DMS53 treated with DMSO at 0.1 percent for 48 hours (cell line): Measurements from ENCODE around the gene CMSS1.

ENCODE experiments used
- DNase-seq: peaks from one replicate; lab custom pipeline; 2025; ENCODE audit not compliant: unreplicated experiment; lab: John Stamatoyannopoulos, UW

CMSS1 gene

DNA sequence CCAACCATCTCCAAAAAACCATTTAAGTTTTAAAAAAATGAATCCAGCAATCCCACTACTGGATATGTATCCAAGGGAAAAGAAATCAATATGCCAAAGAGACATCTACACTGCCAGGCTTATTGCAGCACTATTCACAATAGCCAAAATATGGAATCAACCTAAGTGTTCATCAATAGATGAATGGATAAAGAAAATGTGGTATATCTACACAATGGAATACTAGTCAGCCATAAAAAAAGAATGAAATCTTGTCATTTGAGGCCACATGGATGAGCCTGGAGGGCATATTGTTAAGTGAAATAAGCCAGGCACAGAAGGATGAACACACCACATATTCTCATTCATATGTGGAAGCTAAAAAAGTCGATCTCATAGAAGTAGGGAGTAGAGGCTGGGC lies 160.6 kb downstream of the CMSS1 start:
- DNase-seq = no peak

DNA sequence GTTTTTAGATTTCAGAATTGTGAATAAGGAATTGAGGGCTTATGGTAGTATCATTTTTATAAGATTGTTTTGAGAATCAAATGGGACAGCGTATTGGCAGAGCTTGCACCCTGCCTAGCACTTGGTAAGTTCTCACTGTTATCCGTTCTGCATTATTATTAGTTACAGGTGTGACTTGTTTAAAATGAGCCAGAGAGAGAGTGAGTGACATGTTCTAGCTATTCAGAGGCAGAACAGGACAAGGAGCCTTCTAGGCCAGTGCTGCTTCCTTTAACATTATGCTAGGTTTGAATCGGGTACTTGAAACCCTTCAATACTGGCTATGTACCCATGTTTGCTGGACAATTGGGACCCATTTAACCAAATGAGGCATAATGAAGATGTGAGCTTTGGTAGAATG lies 162.9 kb downstream of the CMSS1 start:
- DNase-seq = no peak

DNA sequence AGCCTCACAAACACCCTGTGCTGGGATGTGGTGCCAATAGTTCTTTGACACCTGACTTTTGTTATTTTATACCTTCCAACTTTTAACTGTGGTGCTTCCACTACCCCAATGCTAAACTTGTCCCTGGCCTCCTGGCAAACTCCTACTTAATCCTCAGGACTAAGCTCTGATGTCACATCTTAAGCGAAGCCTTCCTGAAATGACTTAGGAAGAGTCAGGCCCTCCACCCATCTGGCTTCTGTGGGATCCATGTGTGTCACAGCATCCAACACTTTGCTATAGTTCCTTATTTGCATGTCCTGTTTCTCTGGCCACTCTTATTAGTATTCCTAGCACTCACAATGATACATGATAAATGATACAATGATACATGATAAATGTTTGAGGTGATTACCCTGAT lies 163.5 kb downstream of the CMSS1 start:
- DNase-seq = no peak

DNA sequence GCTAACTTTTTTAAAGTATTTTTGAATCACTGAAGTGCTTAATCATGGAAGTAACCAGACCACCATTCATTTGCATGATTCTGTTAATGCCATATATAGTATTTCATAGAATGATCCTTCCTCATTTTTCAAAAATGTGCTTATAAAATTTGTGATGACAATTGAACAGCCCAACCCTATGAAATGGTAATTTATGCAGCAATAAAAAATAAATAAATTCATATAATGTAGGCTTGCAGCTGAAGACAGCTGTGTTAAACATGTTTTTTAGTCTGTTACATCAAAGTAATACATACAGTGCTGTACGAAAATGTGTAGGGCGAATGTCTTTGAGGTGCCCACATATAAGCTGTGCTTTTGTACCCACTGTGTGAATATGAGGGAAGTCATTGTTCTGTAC lies 165.0 kb downstream of the CMSS1 start:
- DNase-seq = no peak

DNA sequence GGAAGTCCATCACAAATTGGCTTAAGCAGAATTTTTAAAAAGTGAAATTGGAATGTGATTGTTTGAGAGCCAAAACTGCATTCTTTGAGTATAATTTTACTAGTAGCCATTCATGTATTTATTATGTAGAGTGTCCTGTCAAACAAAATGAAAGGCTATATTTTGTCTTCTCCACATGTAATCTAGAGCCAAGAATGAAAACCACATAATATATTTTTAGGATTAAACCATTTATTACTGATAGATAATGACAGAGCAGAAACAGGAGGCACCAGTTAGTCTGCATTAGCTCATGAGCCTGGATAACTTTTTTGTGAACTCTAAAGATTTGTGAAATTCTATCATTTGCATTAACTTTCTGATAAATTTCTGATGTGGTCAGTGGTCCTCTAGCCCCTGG lies 166.5 kb downstream of the CMSS1 start:
- no peak for DNase-seq

DNA sequence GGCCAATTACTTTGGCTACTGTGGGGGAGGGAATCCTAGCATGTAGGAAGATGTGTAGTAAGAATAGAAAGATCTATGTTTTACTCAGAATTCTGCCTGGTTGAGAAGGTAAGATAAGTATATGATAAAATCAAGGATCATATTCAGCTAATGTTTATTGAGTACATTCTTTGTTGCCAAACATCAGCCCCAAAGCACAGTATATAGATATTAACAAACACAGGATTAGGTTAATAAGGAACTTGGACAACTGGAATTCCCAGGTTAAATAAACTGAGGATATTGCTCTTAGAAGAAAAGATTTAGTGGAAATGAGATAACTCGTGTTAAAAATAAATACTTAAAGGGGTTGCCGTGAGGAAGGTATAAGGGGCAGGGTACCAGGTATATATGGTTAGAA lies 167.0 kb downstream of the CMSS1 start:
- DNase-seq = no peak

DNA sequence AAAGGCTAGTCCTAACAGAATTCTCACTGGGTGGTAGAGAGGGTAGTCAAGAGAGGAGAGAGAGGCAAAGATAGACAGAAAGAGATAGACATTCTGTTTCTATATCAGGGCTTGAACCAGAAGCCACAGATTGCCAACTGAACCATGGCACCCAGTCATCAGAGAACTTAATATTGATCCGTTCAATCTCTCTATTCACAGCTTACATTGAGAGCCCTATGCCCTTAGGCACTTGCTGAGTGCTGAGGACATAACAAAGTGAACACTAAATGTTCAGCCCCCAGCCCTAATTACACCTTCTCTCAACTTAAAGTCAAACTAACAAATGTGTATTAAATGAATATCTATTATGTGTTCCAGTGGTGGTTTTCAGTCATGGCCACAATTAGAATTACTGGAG lies 172.5 kb downstream of the CMSS1 start:
- DNase-seq = no peak

DNA sequence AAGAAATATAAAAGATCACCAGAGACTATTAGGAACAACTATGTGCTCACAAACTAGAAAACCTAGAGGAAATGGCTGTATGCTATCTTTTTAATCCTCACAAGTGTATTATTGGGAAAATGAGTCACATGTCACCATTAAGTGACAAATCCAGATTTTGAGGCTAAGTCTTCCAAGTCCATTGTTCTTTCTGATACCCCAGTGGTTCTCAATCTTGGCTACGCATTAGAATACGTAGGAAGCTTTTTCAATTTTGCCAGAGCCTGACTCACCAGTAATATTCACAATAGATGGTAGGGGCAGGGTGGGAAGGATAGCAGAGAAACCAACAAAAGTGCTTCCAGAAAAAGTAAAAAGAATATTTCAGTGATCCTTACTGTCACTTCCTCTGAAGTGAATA lies 179.6 kb downstream of the CMSS1 start:
- no peak for DNase-seq

DNA sequence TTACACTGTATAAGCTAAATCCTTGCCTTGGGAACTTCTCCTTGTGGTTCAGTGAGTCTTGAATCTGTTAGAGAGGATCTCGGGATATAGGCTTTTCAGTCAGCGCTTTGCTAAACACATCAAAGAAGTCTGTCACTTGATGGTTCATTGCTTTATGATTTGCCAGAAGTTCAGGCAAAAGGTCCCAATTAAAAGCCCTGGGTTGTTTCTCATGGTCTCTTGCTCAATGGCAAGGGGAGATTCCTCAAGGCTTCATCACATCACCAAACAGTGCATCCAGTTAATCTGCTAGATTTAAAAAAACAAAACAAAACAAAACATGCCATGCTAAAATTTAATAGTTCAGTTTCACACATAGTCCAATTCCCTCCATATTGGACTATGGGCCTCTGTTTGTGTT lies 181.9 kb downstream of the CMSS1 start:
- DNase-seq = no peak

DNA sequence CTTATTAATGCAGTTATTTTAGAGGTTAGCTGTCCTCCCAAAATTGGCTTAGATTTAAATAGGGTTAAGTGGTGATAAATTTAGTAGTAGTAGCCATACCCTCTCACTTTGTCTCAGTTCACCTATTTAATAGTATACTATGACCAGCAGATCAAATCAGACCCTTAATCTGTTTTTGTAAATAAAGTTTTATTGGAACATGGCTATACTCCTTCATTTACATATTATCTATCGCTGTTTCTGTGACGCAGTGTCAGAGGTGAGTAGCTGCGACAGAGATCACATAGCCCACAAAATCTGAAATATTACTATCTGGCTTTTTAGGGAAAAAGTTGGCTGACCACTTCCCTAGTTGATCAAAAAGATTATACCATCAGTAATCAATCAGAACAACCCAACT lies 183.4 kb downstream of the CMSS1 start:
- DNase-seq = no peak

DNA sequence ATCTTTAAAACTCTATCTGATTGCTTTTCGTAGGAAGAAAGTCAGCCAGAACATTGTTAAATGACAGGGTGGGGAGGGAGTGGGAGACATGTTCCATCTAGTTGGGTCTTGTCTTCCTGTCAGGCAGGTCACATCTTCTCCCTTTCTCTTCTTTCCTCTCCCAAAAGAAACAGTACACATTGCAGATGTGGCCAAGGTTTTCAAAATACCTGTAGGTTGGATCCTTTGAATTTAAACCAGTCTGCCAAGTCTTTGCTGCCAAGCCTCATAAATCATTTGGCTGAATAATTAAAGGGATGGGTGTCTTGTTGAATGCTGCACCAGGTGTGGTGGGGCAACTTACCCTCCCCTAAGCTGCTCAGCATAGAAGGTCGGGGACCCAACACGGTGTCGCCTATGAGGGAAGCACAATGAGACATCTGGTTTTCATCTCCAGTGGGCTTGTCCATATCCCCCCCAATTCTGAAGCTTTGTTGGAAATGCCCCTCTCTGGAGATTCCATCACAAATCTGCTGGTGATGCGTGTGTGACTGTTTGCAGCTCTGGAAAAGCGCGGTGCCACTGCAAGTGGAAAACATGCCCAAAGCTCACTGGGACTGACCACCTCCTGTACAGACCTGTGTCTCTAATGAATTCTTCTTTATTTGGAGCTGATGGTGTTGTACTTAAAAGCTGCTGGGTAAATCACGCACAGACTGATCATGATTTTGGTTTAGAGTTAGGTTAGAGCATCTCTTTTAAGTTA lies 184.0 kb downstream of the CMSS1 start:
- no peak for DNase-seq

DNA sequence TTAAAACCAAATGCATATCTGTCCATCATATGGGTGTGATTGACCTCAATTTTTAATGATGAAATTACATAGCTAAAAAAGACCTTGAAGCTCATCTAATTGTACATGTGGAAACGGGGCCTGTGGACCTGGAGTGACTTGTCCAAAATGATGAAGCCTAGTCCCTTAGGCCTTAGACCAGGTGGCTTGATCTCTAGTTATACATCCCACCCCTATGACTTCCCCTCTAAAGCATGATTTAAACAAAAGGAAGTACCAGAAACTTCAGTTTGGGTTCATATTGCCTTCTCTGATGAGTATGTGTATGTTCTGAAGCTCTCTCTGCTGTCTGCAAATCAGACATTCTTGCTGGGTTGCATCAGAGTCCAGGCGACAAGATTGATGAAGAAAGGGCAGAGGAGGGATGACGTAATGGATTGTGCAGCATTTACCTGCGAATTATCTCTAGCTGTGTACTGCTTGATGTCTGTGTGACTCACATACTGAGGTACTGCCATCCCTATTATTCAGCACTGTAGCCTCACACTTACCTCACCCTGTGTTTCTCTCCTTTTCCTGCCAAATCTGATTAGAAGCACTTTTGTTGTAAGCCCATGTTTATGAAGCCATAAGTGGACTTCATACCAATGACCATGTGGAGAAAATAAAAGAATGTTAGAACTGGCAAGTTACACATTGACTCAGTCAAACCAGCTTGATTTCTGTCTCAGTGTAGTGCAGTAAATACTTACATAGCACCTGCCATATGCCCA lies 185.1 kb downstream of the CMSS1 start:
- DNase-seq = peak; percentile 20

DNA sequence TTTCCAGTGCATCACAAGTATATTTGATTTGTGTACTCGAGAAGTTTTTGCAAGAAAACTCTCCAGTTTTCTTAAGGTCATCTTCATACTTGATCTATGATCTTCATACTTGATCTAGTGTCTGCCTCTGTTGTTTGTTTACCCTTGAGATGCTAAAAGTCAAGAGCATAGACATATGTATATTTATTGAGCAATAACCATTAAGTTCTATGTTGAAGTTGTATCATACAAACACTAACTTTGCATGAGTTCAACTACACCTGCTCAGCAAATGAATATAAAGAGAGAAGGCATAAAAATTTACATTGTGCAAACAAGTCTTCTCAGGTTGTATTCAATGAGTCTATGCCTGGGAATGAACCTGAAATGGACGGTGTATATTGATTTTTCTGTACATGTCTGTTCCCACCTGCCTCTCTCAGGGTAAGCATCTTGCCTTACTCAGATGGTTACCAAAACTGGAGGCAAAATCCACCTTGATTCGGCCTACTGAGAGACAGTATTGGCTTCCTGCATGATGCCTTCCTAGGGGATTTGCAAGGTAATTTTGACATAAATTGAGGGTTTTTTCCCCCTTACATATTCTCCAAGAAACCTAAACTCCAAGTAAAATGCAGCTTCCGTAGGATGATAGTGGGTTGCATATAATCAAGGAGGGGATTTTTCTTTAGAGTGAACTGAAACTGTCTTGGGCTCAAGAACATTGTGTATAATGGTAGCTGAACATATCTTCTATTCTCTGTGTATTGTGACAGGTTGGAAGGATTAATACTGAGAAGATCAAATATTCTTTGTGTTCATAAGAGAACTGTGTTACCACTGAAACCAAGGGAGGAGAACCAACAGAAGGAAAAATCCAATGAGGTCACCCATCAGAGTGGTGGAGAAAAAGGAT lies 186.2 kb downstream of the CMSS1 start:
- no peak for DNase-seq

DNA sequence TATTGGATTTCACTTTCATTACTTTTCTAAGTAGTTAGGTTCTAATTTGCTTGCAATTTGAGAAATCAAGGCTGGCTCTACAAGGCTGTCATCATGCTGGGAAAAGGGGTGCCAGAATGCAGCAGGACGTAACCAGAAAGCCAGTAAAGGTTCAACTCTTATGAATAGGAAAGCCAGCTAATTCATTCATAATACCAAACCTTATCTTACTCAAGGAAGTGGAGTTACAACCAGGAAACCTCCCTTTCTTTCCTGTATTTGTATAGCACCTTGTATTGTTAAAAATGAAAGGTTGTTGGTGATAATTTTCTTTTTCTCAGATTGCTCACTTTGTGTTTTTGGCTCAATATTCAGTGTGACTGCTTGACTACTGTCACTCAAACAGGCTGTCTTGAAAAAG lies 187.3 kb downstream of the CMSS1 start:
- no peak for DNase-seq

DNA sequence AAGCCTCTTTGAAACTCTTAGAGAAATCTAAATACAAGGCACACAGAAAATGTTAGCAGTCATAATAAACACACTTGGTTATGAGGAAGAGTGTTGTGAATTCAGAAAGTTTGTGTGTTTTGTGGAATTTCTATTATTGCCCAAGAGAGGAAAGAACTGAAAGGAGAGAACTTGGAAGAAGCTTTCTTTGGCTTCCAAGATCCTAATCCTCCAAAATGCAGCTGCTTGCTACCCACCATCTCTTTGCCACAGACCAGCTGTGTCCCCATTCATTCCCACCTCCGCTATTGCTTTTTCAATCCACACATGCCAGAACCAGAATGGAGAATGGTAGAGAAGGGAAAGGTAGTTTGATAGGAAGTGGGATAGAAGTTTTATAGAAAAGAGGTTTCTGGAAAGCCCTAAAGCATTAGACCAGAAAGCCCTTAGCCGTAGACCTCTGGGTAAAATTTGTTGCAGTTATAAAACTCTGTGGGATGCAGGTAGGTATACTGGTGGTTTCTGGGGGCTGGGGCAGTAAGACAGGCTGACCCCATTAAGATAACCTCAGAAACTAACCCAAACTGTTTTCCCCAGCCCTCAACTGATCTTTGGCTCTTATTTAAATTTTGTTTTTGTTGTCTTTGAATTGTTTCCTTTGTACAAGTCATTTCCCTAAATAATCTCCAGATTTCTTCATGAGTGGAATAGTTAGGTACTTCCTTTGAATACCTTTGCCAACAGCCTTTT lies 188.2 kb downstream of the CMSS1 start:
- no peak for DNase-seq

DNA sequence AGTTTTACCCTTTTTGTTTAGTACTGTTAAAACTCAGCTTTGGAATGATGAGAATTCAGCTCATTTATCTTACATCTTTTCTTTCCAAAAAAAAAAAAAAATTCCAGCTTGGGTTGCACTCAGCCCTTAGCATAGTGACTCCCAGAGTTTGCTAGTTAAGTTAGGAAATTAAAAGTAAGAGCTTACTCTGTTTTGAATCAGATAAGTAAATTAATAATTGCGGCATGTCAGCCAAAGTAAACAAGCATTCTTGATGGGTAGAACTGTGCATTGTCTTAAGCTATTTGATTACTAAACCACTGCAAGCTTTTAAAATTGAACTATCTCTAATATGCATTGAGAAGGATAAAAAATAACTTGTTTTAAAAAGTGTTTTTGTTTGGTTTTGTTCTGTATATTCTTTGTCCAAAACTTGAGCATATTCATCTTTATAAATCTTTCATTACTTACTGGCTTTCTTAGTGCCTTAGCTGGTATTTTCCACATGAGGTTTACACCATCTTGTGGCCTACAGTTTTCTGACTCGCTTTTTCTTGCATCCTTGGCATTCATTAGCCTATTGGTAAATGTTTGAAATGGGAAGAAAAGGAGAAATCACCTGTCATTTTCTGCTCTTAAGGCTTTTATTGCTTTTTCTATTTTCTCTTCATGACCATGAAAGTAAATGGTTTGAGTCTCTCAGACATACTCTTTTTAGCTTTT lies 189.1 kb downstream of the CMSS1 start:
- no peak for DNase-seq

DNA sequence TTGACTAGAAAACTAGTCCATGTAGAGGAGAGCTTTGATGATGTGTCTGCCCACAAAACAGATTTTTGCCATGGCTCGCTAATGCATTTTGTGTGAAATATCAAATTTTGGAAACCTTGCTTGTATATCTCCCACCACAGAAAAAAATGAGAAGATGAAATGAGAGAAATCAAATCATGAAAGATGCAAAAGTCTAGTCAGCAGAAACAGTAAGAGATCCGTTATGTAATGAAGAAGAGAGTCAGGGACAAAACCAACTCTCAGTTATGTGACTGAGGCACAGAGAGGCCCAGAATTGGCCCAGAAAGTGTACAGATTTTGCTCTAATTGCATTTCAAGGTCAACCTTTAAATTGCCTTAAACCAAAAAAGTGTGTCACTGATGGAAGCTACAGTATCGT lies 189.7 kb downstream of the CMSS1 start:
- no peak for DNase-seq

DNA sequence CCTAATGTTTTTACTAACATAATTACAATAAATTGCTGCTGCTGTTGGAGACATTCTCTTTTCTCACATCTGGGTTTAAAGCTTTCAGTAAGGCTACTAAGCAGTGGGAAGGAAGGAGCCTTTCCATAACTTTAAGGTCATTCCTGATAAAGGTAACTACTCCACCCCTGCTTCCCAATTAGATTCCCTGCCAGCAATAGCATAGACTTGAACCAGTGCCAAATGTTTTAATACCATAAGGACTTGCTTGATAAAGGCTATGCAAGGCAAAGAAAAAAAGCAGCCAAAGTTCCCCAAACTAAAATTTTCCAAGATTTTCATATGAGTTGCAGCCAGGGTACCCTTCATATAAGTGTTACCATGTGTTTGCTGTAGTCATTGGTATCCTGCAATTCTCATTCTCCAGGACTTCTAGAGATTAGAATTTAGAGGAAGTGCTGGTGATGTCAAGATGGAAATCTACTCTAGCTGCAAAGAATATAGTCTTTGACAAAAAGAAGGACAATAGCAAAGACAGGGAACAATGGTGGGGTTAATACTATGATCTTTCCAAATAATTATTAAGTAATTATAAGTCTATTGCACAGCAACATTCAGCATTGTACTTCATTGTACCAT lies 190.5 kb downstream of the CMSS1 start:
- DNase-seq = no peak

DNA sequence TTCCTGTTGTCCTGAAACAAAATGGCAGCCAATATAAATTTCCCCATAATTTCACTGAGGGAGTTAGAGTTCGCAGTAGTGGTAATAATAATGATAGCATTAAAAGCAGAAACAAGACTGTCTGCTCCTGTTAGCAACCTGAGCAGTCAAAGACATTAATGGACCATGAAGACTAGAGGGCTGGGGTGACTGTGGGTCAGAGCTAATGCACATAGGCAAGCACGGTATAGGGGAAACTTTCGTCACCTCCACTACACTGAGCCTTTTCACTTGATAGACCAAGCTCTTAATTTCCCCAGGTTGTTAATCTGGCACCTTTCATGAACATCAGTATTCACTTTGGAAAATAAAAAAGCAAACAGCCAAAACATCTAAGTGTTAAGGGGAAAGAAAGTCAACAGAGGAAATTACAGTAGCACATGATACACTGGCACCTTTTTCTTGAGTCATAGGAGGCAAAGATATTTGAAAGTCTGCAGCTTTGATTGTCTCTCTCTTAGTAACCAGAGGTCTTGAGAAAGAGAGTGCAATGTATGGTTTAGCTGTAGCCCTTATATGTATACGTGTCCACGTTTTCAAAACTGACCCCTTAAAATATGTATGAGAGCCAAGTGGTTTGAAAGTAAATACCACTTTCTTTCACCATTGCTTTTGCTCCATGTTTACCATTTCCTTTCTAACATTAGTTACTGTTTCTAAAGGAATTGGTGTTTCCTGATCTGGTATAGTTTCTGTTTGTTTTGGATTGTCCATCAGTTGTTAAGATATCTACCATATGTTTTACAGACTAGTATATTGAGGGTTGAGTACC lies 191.8 kb downstream of the CMSS1 start:
- DNase-seq = no peak
